Ishikawa (cell line): ENCODE data around the gene AKR1C2.
"Not testable (repeated sequence)": the region's sequence is repeated elsewhere in the genome, so short reads cannot be mapped to it uniquely, and the experiment has no call there.

Experiments
- CEBPB ChIP-seq: IDR thresholded peaks from 2 replicates; pipeline ENCODE4 v1.6.1; 2012
- CREB1 ChIP-seq: IDR thresholded peaks from 2 replicates; pipeline ENCODE4 v1.6.1; 2012; ENCODE audit warnings: low read depth
- EGR1 ChIP-seq: IDR thresholded peaks from 2 replicates; pipeline ENCODE4 v1.6.1; 2012
- EP300 ChIP-seq: IDR thresholded peaks from 2 replicates; pipeline ENCODE4 v1.6.1; 2012; ENCODE audit warnings: borderline replicate concordance
- FOXM1 ChIP-seq: IDR thresholded peaks from 2 replicates; pipeline ENCODE4 v1.6.1; 2012; ENCODE audit warnings: low read depth, borderline replicate concordance
- NFIC ChIP-seq: IDR thresholded peaks from 2 replicates; pipeline ENCODE4 v1.6.1; 2012
- RAD21 ChIP-seq: IDR thresholded peaks from 2 replicates; pipeline ENCODE4 v1.6.1; 2012; ENCODE audit warnings: low read depth
- TAF1 ChIP-seq: IDR thresholded peaks from 2 replicates; pipeline ENCODE4 v1.6.1; 2012; ENCODE audit warnings: low read depth, mild to moderate bottlenecking
- TCF12 ChIP-seq: IDR thresholded peaks from 2 replicates; pipeline ENCODE4 v1.6.1; 2012; ENCODE audit warnings: low read depth
- TEAD4 ChIP-seq: IDR thresholded peaks from 2 replicates; pipeline ENCODE4 v1.6.1; 2012
- YY1 ChIP-seq: IDR thresholded peaks from 2 replicates; pipeline ENCODE4 v1.6.1; 2012; ENCODE audit warnings: low read depth
- ZBTB7A ChIP-seq: IDR thresholded peaks from 2 replicates; pipeline ENCODE4 v1.6.1; 2012; ENCODE audit warnings: low read depth
- TF ChIP-seq, protein P1 (sequence below): IDR thresholded peaks from 2 replicates; pipeline ENCODE4 v1.6.1; 2012
- TF ChIP-seq, protein P2 (sequence below): IDR thresholded peaks from 2 replicates; pipeline ENCODE4 v1.6.1; 2012
- TF ChIP-seq, protein P3 (sequence below): IDR thresholded peaks from 2 replicates; pipeline ENCODE4 v1.6.1; 2012; ENCODE audit warnings: low read depth, mild to moderate bottlenecking

AKR1C2 gene

DNA sequence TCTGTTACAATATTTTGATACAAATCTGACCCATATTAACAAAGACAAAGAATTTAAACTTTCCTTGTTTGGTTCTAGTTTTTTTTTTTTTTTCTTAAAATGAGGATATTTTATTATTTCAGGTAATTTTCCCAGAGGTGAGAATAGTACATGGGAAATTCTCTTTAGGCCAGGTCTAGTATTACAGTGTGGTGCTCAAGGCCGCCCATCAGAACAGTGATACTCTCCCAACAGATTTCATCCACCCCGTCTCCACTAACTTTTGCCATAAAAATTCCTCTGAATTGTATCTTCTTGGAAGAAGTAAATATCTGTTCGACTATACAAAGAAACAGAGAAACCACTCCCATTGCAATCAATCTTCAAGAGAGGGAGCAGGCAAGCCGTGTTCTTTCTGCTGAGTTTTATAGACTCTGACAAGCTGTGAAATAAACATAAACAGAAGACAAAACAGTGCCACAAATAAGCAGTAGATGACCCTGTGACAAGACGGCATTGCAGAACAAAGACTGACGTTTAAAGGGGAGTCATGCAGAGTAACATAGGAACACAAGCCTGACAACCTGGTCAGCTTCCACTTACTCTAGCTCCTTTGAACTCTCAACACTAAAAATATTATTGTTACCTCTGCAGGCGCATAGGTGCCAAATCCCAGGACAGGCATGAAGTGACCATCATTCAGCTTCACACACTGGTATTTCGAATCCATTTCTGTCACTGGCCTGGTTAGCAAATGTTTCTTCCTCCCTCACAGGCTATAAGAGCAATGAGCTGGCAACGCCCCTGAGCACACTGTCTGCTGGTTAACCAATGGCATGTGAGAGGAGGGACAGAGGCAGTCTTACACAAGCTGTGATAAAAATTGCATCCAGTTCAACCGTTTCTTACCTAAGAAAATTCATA, at the start of gene AKR1C2:
Gene AKR1C2 (minus strand): TSS at position 731 of the 903 bp plus-strand sequence. CDS start 22 bp downstream, at position 709.
- TF ChIP-seq ZBTB7A, FOXM1, EGR1: not testable (repeated sequence)

DNA sequence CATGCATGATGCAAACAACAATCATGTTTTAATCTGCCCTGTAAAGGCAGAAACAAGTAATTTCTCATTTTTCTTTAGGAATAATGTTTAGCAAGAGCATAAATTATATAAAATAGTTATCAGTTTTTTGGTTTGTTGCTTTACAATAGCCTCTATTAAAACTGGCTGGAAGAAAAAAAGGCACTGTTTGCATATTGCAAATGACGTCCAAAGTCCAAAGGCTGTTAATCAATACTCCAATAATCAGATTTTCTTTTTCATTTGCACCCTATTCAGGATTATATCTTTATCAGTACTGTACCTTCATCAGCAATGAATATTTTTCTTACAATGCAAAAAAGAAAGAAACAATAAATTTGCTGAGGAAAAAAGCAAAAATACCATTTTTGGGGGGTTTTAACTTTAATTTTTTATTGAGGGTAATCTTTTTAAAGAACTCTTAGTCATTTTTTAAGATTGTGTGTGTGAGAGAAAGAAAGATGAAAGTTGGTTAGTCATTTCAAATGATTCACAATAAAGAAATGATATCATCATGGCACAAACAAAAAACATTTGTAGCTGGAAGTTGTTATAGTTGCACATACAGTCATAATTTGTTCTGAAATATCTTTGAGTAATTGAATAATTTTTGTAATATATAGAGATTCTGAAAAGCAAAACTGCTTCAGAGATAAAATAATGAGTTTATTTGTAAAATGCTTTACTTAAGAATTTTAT, 44.4 kb upstream of the AKR1C2 start:
- TF ChIP-seq FOXM1 (no peak), CREB1 (no peak), TCF12 (no peak), NFIC (no peak), TEAD4 (no peak), RAD21 (no peak), EGR1 (no peak), CEBPB (no peak), YY1 (no peak), ZBTB7A (no peak), EP300 (no peak), TAF1 (no peak)
- TF ChIP-seq, protein P1, sequence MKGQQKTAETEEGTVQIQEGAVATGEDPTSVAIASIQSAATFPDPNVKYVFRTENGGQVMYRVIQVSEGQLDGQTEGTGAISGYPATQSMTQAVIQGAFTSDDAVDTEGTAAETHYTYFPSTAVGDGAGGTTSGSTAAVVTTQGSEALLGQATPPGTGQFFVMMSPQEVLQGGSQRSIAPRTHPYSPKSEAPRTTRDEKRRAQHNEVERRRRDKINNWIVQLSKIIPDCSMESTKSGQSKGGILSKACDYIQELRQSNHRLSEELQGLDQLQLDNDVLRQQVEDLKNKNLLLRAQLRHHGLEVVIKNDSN: no peak
- TF ChIP-seq, protein P2, sequence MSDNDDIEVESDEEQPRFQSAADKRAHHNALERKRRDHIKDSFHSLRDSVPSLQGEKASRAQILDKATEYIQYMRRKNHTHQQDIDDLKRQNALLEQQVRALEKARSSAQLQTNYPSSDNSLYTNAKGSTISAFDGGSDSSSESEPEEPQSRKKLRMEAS: no peak
- TF ChIP-seq, protein P3, sequence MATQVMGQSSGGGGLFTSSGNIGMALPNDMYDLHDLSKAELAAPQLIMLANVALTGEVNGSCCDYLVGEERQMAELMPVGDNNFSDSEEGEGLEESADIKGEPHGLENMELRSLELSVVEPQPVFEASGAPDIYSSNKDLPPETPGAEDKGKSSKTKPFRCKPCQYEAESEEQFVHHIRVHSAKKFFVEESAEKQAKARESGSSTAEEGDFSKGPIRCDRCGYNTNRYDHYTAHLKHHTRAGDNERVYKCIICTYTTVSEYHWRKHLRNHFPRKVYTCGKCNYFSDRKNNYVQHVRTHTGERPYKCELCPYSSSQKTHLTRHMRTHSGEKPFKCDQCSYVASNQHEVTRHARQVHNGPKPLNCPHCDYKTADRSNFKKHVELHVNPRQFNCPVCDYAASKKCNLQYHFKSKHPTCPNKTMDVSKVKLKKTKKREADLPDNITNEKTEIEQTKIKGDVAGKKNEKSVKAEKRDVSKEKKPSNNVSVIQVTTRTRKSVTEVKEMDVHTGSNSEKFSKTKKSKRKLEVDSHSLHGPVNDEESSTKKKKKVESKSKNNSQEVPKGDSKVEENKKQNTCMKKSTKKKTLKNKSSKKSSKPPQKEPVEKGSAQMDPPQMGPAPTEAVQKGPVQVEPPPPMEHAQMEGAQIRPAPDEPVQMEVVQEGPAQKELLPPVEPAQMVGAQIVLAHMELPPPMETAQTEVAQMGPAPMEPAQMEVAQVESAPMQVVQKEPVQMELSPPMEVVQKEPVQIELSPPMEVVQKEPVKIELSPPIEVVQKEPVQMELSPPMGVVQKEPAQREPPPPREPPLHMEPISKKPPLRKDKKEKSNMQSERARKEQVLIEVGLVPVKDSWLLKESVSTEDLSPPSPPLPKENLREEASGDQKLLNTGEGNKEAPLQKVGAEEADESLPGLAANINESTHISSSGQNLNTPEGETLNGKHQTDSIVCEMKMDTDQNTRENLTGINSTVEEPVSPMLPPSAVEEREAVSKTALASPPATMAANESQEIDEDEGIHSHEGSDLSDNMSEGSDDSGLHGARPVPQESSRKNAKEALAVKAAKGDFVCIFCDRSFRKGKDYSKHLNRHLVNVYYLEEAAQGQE: no peak

DNA sequence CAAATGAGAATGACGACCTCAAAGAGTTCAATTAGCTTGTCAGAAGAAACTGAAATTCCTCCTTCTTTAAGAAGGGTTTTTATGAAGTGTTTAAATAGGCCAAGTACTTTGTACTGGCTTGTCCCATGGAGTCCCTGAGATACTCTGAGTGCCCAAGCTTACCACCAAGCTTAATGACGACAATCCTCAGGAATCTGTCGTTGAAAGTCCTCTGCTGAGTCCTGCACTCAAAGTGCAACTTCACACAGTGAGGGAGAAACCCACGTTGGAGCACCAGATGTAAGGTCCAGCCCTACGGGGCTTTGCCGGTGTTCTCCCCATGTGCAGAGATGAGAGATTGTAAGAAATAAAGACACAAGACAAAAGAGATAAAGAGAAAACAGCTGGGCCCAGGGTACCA, 42.8 kb upstream of the AKR1C2 start:
- TF ChIP-seq, protein P3: no peak
- TF ChIP-seq EP300 (no peak), CREB1 (no peak), TAF1 (no peak), RAD21 (no peak), NFIC (no peak), EGR1 (no peak)

DNA sequence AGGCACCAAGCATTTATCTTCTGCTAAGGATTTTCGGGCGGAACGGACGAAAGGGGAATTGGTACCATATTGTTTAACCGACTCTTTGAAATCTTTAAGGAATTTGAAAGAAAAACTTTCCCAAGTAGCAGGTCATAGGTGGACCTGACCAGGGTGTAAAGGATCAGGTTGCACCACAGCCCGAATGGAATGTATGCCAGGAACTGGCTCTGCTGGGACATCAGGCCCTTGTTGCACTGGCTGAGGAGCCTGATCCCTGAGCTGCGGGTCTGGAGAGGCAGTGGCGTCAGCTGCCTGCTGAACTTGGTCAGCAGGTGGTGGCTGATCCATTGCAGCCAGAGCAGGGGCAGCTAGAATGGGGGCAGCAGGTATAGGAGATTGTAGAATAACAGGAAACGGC, 41.4 kb upstream of the AKR1C2 start:
- no peak for TF ChIP-seq RAD21
- TF ChIP-seq TCF12: no peak
- TF ChIP-seq, protein P3: no peak
- TF ChIP-seq CREB1: no peak
- TF ChIP-seq ZBTB7A: no peak
- no peak for TF ChIP-seq YY1
- TF ChIP-seq, protein P1: no peak
- no peak for TF ChIP-seq TAF1
- TF ChIP-seq NFIC: no peak
- no peak for TF ChIP-seq FOXM1
- no peak for TF ChIP-seq EGR1
- TF ChIP-seq, protein P2: no peak
- no peak for TF ChIP-seq TEAD4
- no peak for TF ChIP-seq EP300
- no peak for TF ChIP-seq CEBPB
